Skeletal muscle tissue (tissue), 4 donors: Measurements from ENCODE around the gene ZBTB7C. TPM values are rescaled to one million over a fixed set of nuclear protein-coding genes. Genes with fewer than 3 reads are reported as not detected.
A peak's percentile ranks its signal among the peaks of the same experiment; 100 is the strongest.

ENCODE experiments used
- H3K27ac ChIP-seq: one replicate; pipeline ENCODE4 v1.7.0; 2013; ENCODE audit warnings: mild to moderate bottlenecking, low read depth, low read length, inconsistent platforms
- H3K27me3 ChIP-seq, 3 donors: one replicate each; pipeline ENCODE4 v1.7.0; 2013; ENCODE audit warnings: low read length in 3 of 3; ENCODE audit not compliant: control insufficient read depth in 3 of 3, insufficient read depth in 3 of 3
- H3K36me3 ChIP-seq, 3 donors: one replicate each; pipeline ENCODE4 v1.7.0; 2013; ENCODE audit warnings: low read length in 3 of 3; ENCODE audit not compliant: control insufficient read depth in 3 of 3, insufficient read depth in 3 of 3
- H3K4me1 ChIP-seq, 3 donors: one replicate each; pipeline ENCODE4 v1.7.0; 2013; ENCODE audit warnings: low read length in 3 of 3, mild to moderate bottlenecking in 3 of 3; ENCODE audit not compliant: control insufficient read depth in 3 of 3, insufficient read depth in 3 of 3
- H3K4me3 ChIP-seq, 3 donors: one replicate each; pipeline ENCODE4 v1.7.0; 2013; ENCODE audit warnings: low read length in 3 of 3
- H3K9ac ChIP-seq, 3 donors: one replicate each; pipeline ENCODE4 v1.7.0; 2013; ENCODE audit warnings: low read length in 3 of 3, mild to moderate bottlenecking in 3 of 3, moderate library complexity in 2 of 3, low read depth in 1 of 3
- H3K9me3 ChIP-seq, 3 donors: one replicate each; pipeline ENCODE4 v1.7.0; 2013; ENCODE audit warnings: low read length in 3 of 3; ENCODE audit not compliant: control insufficient read depth in 3 of 3
- total RNA-seq: library from RNA; depleted of rRNA; stranded (reverse); fragments of >200 nt; gene quantifications from one replicate; pipeline ENCODE4 v1.2.3, GENCODE V29; 2014
- donor health status: Osteomylitis.

The ZBTB7C gene
- total RNA-seq, 1 donor from 2014 or later: 2.6 TPM

DNA sequence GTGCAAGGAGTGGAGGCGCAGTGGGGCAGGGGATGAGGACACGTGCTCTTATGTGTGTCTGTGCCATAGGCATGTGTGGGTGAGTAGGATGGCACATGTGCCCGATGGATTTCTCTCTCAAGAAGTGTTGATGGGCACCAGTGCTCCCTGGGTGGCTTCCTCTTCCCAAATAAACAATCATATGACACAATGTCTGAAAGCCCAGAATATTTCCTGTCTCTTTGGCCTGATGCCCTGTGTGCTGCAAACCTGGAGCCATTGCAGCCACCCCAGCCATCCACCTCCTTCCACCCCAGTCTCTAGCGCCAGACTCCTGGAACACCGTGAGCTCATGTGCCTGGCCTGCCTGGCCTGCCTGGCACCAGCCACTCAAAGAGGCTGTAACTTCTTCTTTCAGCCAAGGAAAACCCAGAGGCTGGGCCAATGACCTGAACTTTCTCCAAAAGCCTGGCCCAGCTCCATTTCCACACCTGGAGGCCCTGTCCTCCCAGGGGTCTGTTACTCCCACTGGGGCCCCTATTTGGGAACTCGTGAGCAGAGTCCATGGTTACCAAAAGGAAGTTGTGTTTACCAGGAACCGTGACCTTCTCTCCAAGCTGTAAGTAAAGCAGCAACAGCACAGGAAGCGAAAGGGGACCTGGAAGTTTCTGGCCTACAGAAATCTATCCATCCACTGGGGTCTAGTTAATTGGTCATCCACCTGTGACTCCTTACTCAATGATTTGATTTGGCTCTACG lies 9.5 kb upstream of the ZBTB7C start:
- H3K4me1 ChIP-seq: no peaks in the 10 kb centered on the region
- no peaks in the 10 kb centered on the region for H3K9me3 ChIP-seq
- H3K4me3 ChIP-seq: no peak overlapping the region
- peaks cover 8 to 20% (median 9%) of the 10 kb centered on the region in 3 donors for H3K27me3 ChIP-seq
- H3K9ac ChIP-seq: no peak overlapping the region
- H3K36me3 ChIP-seq: no peaks in the 10 kb centered on the region
- no peak overlapping the region for H3K27ac ChIP-seq

DNA sequence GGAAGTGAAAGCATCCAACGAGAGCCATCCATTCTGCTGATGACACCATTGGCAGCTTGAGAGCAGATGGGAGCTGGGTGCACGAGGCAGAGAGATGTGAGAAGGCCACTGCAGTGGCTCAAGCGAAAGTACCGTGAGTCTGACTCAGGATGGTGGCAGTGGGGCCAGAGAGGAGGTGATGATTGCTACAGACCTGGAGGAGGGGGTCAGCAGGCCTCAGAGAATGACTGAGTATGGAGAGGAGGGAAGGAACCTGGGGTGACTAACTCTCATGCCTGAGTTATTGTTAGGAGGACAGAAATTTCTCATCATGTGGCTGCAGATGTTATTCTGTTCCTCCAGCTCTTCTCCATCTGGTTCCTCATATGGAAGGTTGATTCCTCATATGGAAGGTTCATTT lies 8.8 kb upstream of the ZBTB7C start:
- no peaks in the 10 kb centered on the region for H3K4me1 ChIP-seq
- peaks cover 6 to 20% (median 8%) of the 10 kb centered on the region in 3 donors for H3K27me3 ChIP-seq
- H3K4me3 ChIP-seq: no peak overlapping the region
- H3K9ac ChIP-seq: no peak overlapping the region
- no peak overlapping the region for H3K27ac ChIP-seq
- no peaks in the 10 kb centered on the region for H3K9me3 ChIP-seq
- no peaks in the 10 kb centered on the region for H3K36me3 ChIP-seq

DNA sequence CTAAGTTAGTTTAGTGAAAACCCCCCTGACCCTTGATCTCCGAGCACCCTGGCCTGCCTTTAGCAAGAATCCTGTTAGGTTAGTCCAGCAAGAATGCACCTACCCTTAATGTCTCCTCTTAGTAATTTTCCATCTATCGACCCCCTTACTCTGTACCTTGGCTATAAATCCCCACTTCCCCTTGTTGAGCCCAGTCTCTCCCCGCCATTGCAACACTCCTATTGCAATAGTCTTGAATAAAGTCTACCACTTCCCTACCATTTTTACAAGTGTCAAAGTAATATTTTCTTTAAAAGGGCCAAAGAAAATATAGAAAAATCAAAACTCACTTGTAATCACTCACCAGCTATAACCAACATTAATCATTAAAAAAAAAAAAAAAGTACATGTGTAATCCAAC lies 4.2 kb upstream of the ZBTB7C start:
- no peak overlapping the region for H3K9ac ChIP-seq
- no peak overlapping the region for H3K27ac ChIP-seq
- no peaks in the 10 kb centered on the region for H3K9me3 ChIP-seq
- no peak overlapping the region for H3K4me3 ChIP-seq
- no peaks in the 10 kb centered on the region for H3K36me3 ChIP-seq
- H3K27me3 ChIP-seq: peaks cover 3 to 32% (median 9%) of the 10 kb centered on the region in 3 donors
- H3K4me1 ChIP-seq: peaks cover 8 to 11% (median 9%) of the 10 kb centered on the region in 3 donors

- no peaks in the 10 kb centered on the region for H3K36me3 ChIP-seq
- H3K27ac ChIP-seq: no peak overlapping the region
- H3K9ac ChIP-seq: no peak overlapping the region
- peaks cover 11 to 20% (median 16%) of the 10 kb centered on the region in 3 donors for H3K4me1 ChIP-seq
- no peaks in the 10 kb centered on the region for H3K9me3 ChIP-seq
- peaks cover 9 to 38% (median 12%) of the 10 kb centered on the region in 3 donors for H3K27me3 ChIP-seq
- no peak overlapping the region for H3K4me3 ChIP-seq
Measured at GRCh38 chr18:48412339-48412929, 3.3 kb upstream of the ZBTB7C start.

GRCh38 chr18:48410095-48410920 lies 1.1 kb upstream of the ZBTB7C start:
- peak overlapping the region; percentile 63 to 82 (median 77) for H3K9ac ChIP-seq
- H3K9me3 ChIP-seq: no peaks in the 10 kb centered on the region
- H3K27ac ChIP-seq: peak overlapping the region; percentile 64
- H3K4me3 ChIP-seq: peak overlapping the region; percentile 78 to 87 (median 87)
- H3K4me1 ChIP-seq: peaks cover 11 to 20% (median 16%) of the 10 kb centered on the region in 3 donors
- H3K27me3 ChIP-seq: peaks cover 18 to 41% (median 19%) of the 10 kb centered on the region in 3 donors
- H3K36me3 ChIP-seq: no peaks in the 10 kb centered on the region

- Histone ChIP-seq H3K9me3 (no peaks in the 10 kb centered on the region), H3K27me3 (peaks cover 18 to 36% (median 19%) of the 10 kb centered on the region in 3 donors), H3K9ac (peak overlapping the region; percentile 63 to 82 (median 77)), H3K4me3 (peak overlapping the region; percentile 78 to 87 (median 87)), H3K36me3 (no peaks in the 10 kb centered on the region), H3K4me1 (peaks cover 11 to 20% (median 16%) of the 10 kb centered on the region in 3 donors), H3K27ac (peak overlapping the region; percentile 64)
Measured at GRCh38 chr18:48409591-48410094, 460 bp upstream of the ZBTB7C start.

GRCh38 chr18:48408111-48408726 lies 964 bp downstream of the ZBTB7C start:
- no peak overlapping the region for H3K27ac ChIP-seq
- no peaks in the 10 kb centered on the region for H3K9me3 ChIP-seq

DNA sequence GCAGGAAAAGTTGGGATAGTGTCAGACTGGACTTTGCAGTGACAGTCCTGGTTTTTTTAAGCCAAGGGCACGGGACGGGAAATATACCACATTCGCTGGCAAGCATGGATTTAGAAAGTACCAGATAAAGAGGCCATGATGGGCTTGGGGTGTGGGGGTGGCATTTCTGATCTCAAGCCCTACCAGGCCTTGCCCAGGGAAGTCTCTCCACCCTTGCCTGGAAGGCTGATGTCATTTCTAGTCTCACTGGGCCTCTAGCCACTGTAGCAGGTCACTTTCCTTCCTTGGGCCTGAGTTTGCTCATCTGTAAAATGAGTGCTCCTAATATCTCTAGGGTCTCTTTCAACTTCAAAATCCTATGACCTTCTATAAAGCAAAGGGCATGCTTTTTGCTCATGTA lies 1.8 kb downstream of the ZBTB7C start:
- peaks cover 11 to 23% (median 16%) of the 10 kb centered on the region in 3 donors for H3K4me1 ChIP-seq
- H3K36me3 ChIP-seq: no peaks in the 10 kb centered on the region
- H3K9ac ChIP-seq: no peak overlapping the region
- H3K4me3 ChIP-seq: no peak overlapping the region
- H3K27me3 ChIP-seq: peaks cover 16 to 38% (median 18%) of the 10 kb centered on the region in 3 donors
- no peaks in the 10 kb centered on the region for H3K9me3 ChIP-seq
- H3K27ac ChIP-seq: no peak overlapping the region

More at GRCh38 chr18:48408111-48408726, 964 bp downstream of the ZBTB7C start:
- peak overlapping the region; percentile 54 to 68 (median 59) for H3K9ac ChIP-seq
- H3K36me3 ChIP-seq: no peaks in the 10 kb centered on the region
- H3K4me1 ChIP-seq: peaks cover 11 to 23% (median 16%) of the 10 kb centered on the region in 3 donors
- peaks cover 16 to 37% (median 18%) of the 10 kb centered on the region in 3 donors for H3K27me3 ChIP-seq
- peak overlapping the region; percentile 62 to 71 (median 64) for H3K4me3 ChIP-seq

DNA sequence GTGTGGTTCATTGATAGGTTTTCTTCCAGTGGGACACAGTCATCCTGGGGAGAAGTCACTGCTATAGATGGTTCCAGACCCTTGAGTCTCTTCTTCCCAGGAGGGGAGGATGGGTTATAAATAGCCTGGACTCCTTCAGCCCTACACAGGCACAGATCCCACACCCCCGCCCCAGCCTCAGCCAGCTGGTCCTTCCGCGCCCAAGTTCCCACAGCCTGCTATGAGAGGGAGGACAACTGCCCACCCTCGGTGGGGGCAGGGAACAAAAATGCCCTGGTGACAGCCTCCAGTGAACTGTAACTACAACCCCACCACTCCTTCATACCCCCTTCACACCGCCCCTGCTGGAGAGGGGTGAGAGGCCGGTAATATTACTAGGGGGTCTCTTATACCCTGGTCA lies 3.2 kb downstream of the ZBTB7C start:
- no peaks in the 10 kb centered on the region for H3K9me3 ChIP-seq
- no peak overlapping the region for H3K27ac ChIP-seq
- H3K4me1 ChIP-seq: peaks cover 11 to 21% (median 16%) of the 10 kb centered on the region in 3 donors
- H3K4me3 ChIP-seq: no peak overlapping the region
- H3K36me3 ChIP-seq: no peaks in the 10 kb centered on the region
- peaks cover 10 to 30% (median 16%) of the 10 kb centered on the region in 3 donors for H3K27me3 ChIP-seq
- no peak overlapping the region for H3K9ac ChIP-seq
